Vagina (tissue), 2 donors: ENCODE measurements around the gene TRIM44. TPM values are rescaled to one million over a fixed set of nuclear protein-coding genes. Genes with fewer than 3 reads are reported as not detected.

Experiments
- DNase-seq, 2 donors: peaks; one replicate each; pipeline ENCODE4 v3.0.0-alpha.2; 2017; ENCODE audit errors: extremely low spot score in 2 of 2
- H3K27ac ChIP-seq: fragments of 200-600 bp; sonication (generic); one replicate; pipeline ENCODE4 v1.5.1; 2019
- H3K27me3 ChIP-seq: fragments of 200-600 bp; sonication (generic); one replicate; pipeline ENCODE4 v1.5.1; 2019
- H3K36me3 ChIP-seq, 2 donors: fragments of 200-600 bp; sonication (generic); one replicate each; pipeline ENCODE4 v1.5.1; 2017 to 2019
- H3K4me1 ChIP-seq: fragments of 200-600 bp; sonication (generic); one replicate; pipeline ENCODE4 v1.5.1; 2019
- H3K4me3 ChIP-seq, 2 donors: fragments of 200-600 bp; sonication (generic); 1 replicate in 1 of 2; 2 replicates in 1 of 2; pipeline ENCODE4 v1.5.1; 2016 to 2019
- H3K9me3 ChIP-seq: fragments of 200-600 bp; sonication (generic); one replicate; pipeline ENCODE4 v1.5.1; 2019
- CTCF ChIP-seq, 3 experiments: fragments of 450-650 bp in 2 of 3; fragments of 200-600 bp in 1 of 3; sonication (generic) in 1 of 3; IDR thresholded peaks; one replicate each; pipeline ENCODE4 v1.5.1; 2017 to 2019; ENCODE audit warnings: antibody characterized with exemption in 3 of 3, mild to moderate bottlenecking in 2 of 3, moderate library complexity in 2 of 3
- POLR2A ChIP-seq, 2 donors: fragments of 450-650 bp; IDR thresholded peaks; one replicate each; pipeline ENCODE4 v1.6.1; 2017; ENCODE audit warnings: antibody characterized with exemption in 2 of 2, mild to moderate bottlenecking in 2 of 2, moderate library complexity in 2 of 2
- POLR2AphosphoS5 ChIP-seq, 2 donors: sonication (generic); formaldehyde crosslinking; IDR thresholded peaks; one replicate each; pipeline ENCODE4 v1.9.0; 2017; ENCODE audit warnings: antibody characterized with exemption in 2 of 2, mild to moderate bottlenecking in 2 of 2, low read depth in 1 of 2; ENCODE audit not compliant: insufficient read depth in 1 of 2
- intact Hi-C: fragments of 100-400 bp; cut with DNase I; formaldehyde crosslinking; loops from one replicate; pipeline ENCODE4 v1.15.1; 2023
- total RNA-seq: library from RNA; depleted of rRNA; stranded (reverse); fragments of >200 nt; gene quantifications from one replicate; pipeline ENCODE4 v1.2.3, GENCODE V29; 2016

Gene TRIM44
- total RNA-seq, 1 donor from 2014 or later = 27.7 TPM

- DNase-seq = no peak
- intact Hi-C loops = no loop called here
- Histone ChIP-seq H3K27ac (no peak overlapping the region), H3K4me3 (no peak overlapping the region), H3K9me3 (no peaks in the 10 kb centered on the region), H3K4me1 (peaks cover 18% of the 10 kb centered on the region), H3K36me3 (no peaks in the 10 kb centered on the region), H3K27me3 (no peaks in the 10 kb centered on the region)
- TF ChIP-seq CTCF (IDR thresholded peaks at IDR 0.05) (no peak), POLR2AphosphoS5 (IDR thresholded peaks at IDR 0.05; ENCODE audit: insufficient read depth in 1 of 2, low read depth in 1 of 2) (no peak), POLR2A (IDR thresholded peaks at IDR 0.05) (no peak)
Observed at GRCh38 chr11:35796562-35796961, 134.0 kb downstream of the TRIM44 start.

GRCh38 chr11:35798423-35798822 is 135.8 kb downstream of the TRIM44 start:
- no peak for DNase-seq
- H3K4me3 ChIP-seq = no peak overlapping the region
- no peaks in the 10 kb centered on the region for H3K9me3 ChIP-seq
- TF ChIP-seq POLR2A (IDR thresholded peaks at IDR 0.05) = no peak
- no peak for TF ChIP-seq POLR2AphosphoS5 (IDR thresholded peaks at IDR 0.05; ENCODE audit: insufficient read depth in 1 of 2, low read depth in 1 of 2)
- TF ChIP-seq CTCF (IDR thresholded peaks at IDR 0.05) = no peak
- H3K36me3 ChIP-seq = no peaks in the 10 kb centered on the region
- intact Hi-C loops = no loop called here
- H3K27me3 ChIP-seq = no peaks in the 10 kb centered on the region
- H3K27ac ChIP-seq = no peak overlapping the region
- peaks cover 18% of the 10 kb centered on the region for H3K4me1 ChIP-seq

GRCh38 chr11:35798983-35799382 is 136.4 kb downstream of the TRIM44 start:
- TF ChIP-seq POLR2A (IDR thresholded peaks at IDR 0.05) = no peak
- TF ChIP-seq POLR2AphosphoS5 (IDR thresholded peaks at IDR 0.05; ENCODE audit: insufficient read depth in 1 of 2, low read depth in 1 of 2) = no peak
- TF ChIP-seq CTCF (IDR thresholded peaks at IDR 0.05) = no peak
- intact Hi-C loops = no loop called here

GRCh38 chr11:35799655-35800054 is 137.1 kb downstream of the TRIM44 start:
- no peaks in the 10 kb centered on the region for H3K36me3 ChIP-seq
- H3K4me1 ChIP-seq = peaks cover 21% of the 10 kb centered on the region
- no peak overlapping the region for H3K27ac ChIP-seq
- DNase-seq = no peak
- H3K4me3 ChIP-seq = no peak overlapping the region
- no peaks in the 10 kb centered on the region for H3K9me3 ChIP-seq
- no peaks in the 10 kb centered on the region for H3K27me3 ChIP-seq
- intact Hi-C loops = no loop called here
- no peak for TF ChIP-seq CTCF (IDR thresholded peaks at IDR 0.05)
- TF ChIP-seq POLR2A (IDR thresholded peaks at IDR 0.05) = no peak
- TF ChIP-seq POLR2AphosphoS5 (IDR thresholded peaks at IDR 0.05; ENCODE audit: insufficient read depth in 1 of 2, low read depth in 1 of 2) = no peak

More at GRCh38 chr11:35798983-35799382, 136.4 kb downstream of the TRIM44 start:
- H3K27ac ChIP-seq = no peak overlapping the region
- H3K9me3 ChIP-seq = no peaks in the 10 kb centered on the region
- DNase-seq = no peak
- no peaks in the 10 kb centered on the region for H3K36me3 ChIP-seq
- H3K27me3 ChIP-seq = no peaks in the 10 kb centered on the region
- H3K4me1 ChIP-seq = peaks cover 18% of the 10 kb centered on the region
- H3K4me3 ChIP-seq = no peak overlapping the region

- TF ChIP-seq POLR2AphosphoS5 (IDR thresholded peaks at IDR 0.05; ENCODE audit: insufficient read depth in 1 of 2, low read depth in 1 of 2) = no peak
- TF ChIP-seq CTCF (IDR thresholded peaks at IDR 0.05) = no peak
- TF ChIP-seq POLR2A (IDR thresholded peaks at IDR 0.05) = no peak
- H3K4me1 ChIP-seq = peaks cover 24% of the 10 kb centered on the region
- H3K4me3 ChIP-seq = no peak overlapping the region
- no peaks in the 10 kb centered on the region for H3K9me3 ChIP-seq
- DNase-seq = no peak
- H3K27ac ChIP-seq = no peak overlapping the region
- H3K36me3 ChIP-seq = no peaks in the 10 kb centered on the region
- intact Hi-C loops = no loop called here
- H3K27me3 ChIP-seq = no peaks in the 10 kb centered on the region
Observed at GRCh38 chr11:35800970-35801953, 138.7 kb downstream of the TRIM44 start.
